Kidney capillary endothelial cell (primary cell): ENCODE data around the gene B4GALT3.

ENCODE experiments used
- DNase-seq: peaks from one replicate; pipeline ENCODE4 v3.0.0-alpha.2; 2018; ENCODE audit warnings: low spot score

B4GALT3 gene

DNA sequence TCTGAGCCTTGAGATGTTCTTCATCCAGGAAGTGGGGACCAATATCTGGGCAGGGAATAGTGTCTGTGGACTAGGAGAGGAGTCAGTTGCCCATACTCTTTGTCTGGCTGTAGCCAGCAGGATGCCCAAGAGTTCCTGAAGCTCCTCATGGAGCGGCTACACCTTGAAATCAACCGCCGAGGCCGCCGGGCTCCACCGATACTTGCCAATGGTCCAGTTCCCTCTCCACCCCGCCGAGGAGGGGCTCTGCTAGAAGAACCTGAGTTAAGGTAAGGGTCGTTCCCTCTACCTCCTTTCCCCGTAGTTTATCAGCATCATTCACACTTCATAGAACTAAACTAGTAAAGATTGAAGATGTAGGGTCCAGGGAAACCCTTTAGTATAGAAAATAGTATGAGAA, 14.5 kb downstream of the B4GALT3 start:
- DNase-seq = no peak

- DNase-seq = no peak
Observed at GRCh38 chr1:161162052-161162451, 15.3 kb downstream of the B4GALT3 start.

- DNase-seq = no peak
Observed at GRCh38 chr1:161161652-161162051, 15.7 kb downstream of the B4GALT3 start.

DNA sequence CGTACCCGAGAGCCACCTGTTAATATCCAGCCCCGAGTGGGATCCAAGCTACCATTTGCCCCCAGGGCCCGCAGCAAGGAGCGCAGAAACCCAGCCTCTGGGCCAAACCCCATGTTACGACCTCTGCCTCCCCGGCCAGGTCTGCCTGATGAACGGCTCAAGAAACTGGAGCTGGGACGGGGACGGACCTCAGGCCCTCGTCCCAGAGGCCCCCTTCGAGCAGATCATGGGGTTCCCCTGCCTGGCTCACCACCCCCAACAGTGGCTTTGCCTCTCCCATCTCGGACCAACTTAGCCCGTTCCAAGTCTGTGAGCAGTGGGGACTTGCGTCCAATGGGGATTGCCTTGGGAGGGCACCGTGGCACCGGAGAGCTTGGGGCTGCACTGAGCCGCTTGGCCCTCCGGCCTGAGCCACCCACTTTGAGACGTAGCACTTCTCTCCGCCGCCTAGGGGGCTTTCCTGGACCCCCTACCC, 16.6 kb downstream of the B4GALT3 start:
- no peak for DNase-seq

DNA sequence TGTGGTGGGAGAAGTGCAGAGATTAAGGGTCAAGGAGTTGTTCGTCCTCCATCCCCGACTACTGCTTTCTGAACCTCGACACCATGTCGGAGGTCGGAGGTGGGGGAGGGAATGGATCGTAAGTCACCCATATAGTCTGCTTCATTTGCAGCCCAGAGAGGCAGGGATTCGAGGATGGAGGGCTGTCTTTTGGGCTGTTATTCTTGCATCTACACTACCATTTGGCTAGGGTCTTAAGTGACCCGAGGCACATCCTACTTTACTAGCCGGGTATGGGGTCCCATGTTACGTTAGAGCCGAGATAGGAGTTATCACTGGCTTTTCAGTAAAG, 17.4 kb downstream of the B4GALT3 start:
- no peak for DNase-seq

DNA sequence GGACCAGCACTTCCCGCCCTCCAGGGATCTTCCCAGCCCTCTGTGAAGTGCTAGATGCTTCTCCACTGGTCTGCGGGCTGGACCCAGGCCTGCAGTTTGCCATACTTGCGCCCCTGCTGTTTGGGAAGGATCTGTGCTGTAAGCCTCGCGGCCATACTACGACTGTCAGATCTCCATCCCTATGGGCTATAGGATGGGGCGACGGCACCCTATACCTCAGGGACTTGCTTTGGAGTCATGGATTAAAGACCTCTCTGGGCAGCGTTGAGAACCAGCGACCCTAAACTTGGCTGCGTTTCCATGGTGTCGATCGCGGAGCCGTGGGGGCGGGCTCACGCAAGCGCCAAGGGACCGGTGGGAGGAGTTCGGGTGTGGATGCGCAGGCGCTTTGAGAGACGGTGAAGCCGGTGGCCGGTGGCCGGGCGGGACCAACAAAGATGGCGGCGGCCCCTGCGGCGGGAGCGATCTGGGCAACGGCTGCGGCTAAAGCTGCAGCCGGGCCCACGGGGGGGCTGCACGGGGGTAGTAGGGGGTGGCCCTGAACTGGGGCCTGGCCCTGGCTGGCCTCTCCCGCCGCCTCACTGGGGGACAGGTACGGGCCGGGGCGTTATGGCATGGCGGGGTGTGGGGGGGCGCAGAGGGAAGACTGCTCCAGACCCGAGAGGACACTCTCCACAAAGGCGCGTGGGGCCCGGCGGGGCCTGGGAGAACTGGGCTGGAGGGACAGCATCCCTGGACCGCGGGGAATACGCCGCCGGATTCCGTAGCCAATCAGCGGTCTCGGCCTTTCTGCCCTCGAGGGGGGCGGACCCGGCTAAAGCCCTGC, 18.0 kb downstream of the B4GALT3 start, which contains the start of gene USP21:
Gene USP21 (plus strand): TSS at position 414 of the 826 bp plus-strand sequence. CDS start 1,141 bp downstream, outside the sequence.
- DNase-seq = peak; percentile 85

DNA sequence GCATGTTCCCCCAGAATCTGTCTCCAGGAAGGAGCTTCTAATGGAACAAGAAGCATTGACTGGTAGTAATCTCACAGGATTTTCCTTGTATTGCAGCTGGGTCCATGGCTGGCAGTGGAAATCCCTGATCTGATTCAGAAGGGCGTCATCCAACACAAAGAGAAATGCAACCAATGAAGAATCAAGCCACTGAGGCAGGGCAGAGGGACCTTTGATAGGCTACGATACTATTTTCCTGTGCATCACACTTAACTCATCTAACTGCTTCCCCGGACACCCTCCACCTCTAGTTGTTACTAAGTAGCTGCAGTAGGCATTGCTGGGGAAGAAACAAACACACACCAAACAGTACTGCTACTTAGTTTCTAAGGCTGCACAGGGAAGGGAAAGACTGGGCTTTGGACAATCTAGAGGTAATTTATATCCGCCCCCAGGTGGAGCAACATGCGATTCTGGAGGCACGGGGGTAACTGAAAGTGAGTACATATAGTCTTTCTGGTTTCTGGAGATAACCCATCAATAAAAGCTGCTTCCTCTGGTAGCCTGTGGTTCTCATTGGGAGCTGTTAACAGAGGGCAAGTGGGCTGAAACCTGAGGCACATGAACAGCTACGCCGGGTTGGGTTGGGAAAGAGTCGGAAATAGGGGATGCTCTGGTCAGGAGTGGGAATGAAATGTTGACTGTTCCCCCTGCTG, 18.8 kb downstream of the B4GALT3 start:
- no peak for DNase-seq

GRCh38 chr1:161157867-161158266, 19.4 kb downstream of the B4GALT3 start:
- no peak for DNase-seq

- DNase-seq = peak; percentile 90
Observed at GRCh38 chr1:161153682-161154337, 23.5 kb downstream of the B4GALT3 start, which contains the start of gene UFC1. Gene UFC1 (plus strand): TSS chr1:161153978. CDS start chr1:161153998, 20 bp downstream.

- DNase-seq = no peak
Observed at GRCh38 chr1:161153176-161153575, 24.1 kb downstream of the B4GALT3 start.

- no peak for DNase-seq
Observed at GRCh38 chr1:161145832-161146231, 31.5 kb downstream of the B4GALT3 start.

- DNase-seq = no peak
Observed at GRCh38 chr1:161140755-161141400, 36.4 kb downstream of the B4GALT3 start.

- DNase-seq = peak; percentile 56
Observed at GRCh38 chr1:161139766-161140165, 37.5 kb downstream of the B4GALT3 start.

- no peak for DNase-seq
Observed at GRCh38 chr1:161138431-161138830, 38.9 kb downstream of the B4GALT3 start.

- no peak for DNase-seq
Observed at GRCh38 chr1:161137881-161138280, 39.4 kb downstream of the B4GALT3 start.

DNA sequence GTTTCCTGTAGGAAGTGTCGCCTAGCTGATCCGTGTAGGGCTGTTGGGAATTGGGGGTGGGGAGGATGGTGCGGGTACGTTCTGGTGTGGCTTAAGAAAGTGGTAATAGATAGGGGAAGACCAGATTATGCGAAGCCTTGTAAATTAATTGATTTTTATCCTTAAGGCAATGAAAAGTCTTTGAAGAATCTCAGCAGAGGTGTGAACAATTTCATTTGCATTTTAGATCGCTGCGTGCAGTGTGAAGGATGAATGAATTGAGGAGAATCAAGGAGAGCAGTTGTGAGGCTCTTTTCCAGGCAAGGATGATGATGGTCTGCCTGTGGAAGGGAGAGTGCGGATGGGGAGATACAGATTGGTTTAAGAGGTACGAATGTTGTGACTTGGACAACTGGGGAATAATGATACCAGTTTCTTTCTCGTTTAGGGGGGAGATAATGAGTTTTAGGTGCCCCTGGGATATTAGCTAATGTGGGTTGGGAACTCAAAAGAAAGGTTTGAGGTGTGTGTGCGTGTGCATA, 44.0 kb downstream of the B4GALT3 start:
- DNase-seq = no peak

GRCh38 chr1:161132410-161133219, 44.7 kb downstream of the B4GALT3 start, which contains the start of gene DEDD:
Gene DEDD (minus strand): TSS chr1:161132667. CDS start chr1:161124462, 8,205 bp downstream.
- peak; percentile 96 for DNase-seq

DNA sequence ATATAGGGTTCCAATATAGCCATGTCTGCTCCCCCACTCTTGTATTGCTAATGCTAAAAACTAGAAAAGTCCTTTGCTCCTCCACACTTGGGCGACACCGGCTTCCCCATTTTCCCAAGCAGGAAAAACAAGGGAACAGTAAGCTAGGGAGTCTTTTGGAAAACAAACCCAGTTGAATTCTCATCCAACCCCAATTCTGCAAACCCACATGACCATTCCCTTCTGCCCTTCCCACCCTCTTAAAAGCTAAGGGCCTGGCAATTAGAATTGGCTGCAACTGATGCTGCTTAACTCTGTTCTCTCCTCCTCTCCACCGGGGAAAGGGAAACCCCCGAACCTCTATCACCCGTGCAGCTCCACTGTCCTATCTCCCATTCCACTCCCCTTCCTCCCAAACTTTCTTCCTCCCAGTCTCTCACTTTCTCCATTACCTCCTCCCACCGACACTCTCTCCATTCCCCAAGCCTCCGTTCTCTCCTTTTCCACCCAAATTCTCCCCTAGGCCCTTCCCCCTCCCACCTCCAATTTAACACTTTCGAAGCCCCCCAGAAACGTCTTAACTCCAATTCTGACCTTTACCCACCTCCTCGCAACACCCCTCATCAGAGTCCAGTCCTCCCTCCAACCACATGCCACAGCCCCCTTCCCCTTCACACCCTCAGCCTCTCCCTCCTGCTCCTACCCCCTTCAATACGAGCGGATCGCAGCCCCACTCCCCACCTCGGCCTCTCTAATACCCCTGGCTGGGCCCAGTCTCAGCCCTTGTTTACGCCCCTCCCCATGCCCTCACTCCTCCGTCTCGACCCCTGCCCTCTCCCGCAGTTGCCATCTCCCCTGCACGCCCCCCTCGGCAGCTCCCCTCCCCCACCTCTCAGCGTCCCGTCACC, 45.5 kb downstream of the B4GALT3 start:
- peak; percentile 22 for DNase-seq

DNA sequence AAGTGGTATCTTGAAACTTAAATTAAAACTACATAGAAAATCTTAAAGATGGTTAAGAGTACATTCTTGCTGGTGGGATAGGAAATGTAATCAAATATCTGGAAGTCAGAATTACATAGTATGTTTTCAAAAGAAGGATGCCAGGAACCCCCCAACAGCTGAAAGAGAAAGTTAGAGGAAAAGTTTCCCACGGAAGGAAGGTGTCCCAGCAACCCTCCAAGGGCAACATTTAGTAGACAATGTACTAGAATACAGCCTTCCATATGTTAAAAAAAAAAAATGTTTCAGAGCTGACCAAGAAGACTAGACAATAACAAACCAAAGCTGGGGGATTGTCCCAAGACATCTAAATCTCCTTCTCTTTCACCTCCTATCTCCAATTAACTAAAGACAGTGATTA, 47.0 kb downstream of the B4GALT3 start:
- DNase-seq = no peak
